Neural cell (in vitro differentiated cells): Measurements from ENCODE around the gene LAMC2.

ENCODE experiments used
- CTCF ChIP-seq: fragments of 450-650 bp; IDR thresholded peaks from 2 replicates; pipeline ENCODE4 v1.5.1; 2014; ENCODE audit warnings: antibody characterized with exemption, mild to moderate bottlenecking, moderate library complexity; ENCODE audit not compliant: poor library complexity, severe bottlenecking
- EP300 ChIP-seq: fragments of 450-650 bp; conservative IDR thresholded peaks from 2 replicates; pipeline ENCODE4 v1.6.1; 2014; ENCODE audit warnings: antibody characterized with exemption, mild to moderate bottlenecking, moderate library complexity; ENCODE audit not compliant: poor library complexity, severe bottlenecking
- EZH2 ChIP-seq: fragments of 200-600, 300-800 bp; shearing (Covaris generic), sonication (generic); IDR thresholded peaks from 2 replicates; pipeline ENCODE4 v1.6.1; 2014; ENCODE audit warnings: antibody characterized with exemption, low read length, borderline replicate concordance, mild to moderate bottlenecking; ENCODE audit not compliant: insufficient read depth, poor library complexity, severe bottlenecking

- TF ChIP-seq EP300 (no peak), EZH2 (no peak), CTCF (no peak)
These were observed 45.5 kb downstream of the LAMC2 start for GRCh38 chr1:183231545-183231944.
